Measurements from ENCODE around the gene THBS1.
A peak's percentile ranks its signal among the peaks of the same experiment; 100 is the strongest.

THBS1 gene

DNA sequence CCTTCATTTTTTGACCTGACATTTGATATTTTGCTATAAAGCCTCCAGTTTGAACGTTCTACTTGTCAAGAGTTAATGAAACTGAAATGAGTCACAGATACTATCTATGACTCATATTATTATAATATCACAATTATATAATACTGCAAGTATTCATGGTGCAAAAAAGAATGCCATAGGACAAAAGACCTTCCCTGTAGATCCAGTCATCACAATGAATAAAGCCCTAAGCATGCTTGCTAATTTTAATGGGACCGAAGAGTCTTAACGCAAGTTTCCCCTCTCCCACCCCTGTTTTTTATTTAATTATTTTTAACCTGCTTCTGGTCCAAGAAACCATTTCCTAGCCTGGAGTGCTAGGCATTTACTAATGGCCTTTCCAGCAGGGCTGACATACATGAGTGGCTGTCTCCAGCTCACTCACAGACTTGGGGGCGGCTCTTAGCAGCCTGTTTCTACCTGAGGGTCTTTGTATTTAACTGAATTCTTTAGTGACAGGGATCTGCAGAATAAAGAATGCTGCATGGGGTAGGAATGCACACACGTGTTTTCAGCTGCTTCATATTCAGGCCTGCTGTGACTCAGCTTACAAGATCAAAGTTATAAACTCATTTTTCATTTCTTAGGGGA, 61.2 kb downstream of the THBS1 start:
- POLR2A ChIA-PET (ENCODE audit: low non-redundant PET): no interaction called here
- TF ChIP-seq, protein P1, sequence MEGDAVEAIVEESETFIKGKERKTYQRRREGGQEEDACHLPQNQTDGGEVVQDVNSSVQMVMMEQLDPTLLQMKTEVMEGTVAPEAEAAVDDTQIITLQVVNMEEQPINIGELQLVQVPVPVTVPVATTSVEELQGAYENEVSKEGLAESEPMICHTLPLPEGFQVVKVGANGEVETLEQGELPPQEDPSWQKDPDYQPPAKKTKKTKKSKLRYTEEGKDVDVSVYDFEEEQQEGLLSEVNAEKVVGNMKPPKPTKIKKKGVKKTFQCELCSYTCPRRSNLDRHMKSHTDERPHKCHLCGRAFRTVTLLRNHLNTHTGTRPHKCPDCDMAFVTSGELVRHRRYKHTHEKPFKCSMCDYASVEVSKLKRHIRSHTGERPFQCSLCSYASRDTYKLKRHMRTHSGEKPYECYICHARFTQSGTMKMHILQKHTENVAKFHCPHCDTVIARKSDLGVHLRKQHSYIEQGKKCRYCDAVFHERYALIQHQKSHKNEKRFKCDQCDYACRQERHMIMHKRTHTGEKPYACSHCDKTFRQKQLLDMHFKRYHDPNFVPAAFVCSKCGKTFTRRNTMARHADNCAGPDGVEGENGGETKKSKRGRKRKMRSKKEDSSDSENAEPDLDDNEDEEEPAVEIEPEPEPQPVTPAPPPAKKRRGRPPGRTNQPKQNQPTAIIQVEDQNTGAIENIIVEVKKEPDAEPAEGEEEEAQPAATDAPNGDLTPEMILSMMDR (conservative IDR thresholded peaks at IDR 0.05; ENCODE audit: low read depth): no peak
- CTCF ChIA-PET: interaction anchor here (0.6 to 1.0 kb wide), 2 partner anchors 31 to 237 kb away, joined by 4 read pairs; no protein-coding TSS in a partner anchor
- DNase-seq (ENCODE audit: low spot score): peak; percentile 79
- no peak overlapping the region for H3K27ac ChIP-seq

- ChIA-PET CTCF (no interaction called here), POLR2A (ENCODE audit: low non-redundant PET) (no interaction called here)
- TF ChIP-seq, protein P1 (conservative IDR thresholded peaks at IDR 0.05; ENCODE audit: low read depth): no peak
- no peak for DNase-seq (ENCODE audit: low spot score)
- no peak overlapping the region for H3K27ac ChIP-seq
Observed at GRCh38 chr15:39643727-39644126, 62.8 kb downstream of the THBS1 start.

- DNase-seq (ENCODE audit: low spot score): no peak
- ChIA-PET CTCF (interaction anchor here (0.5 kb wide), 1 partner anchor 230 kb away, joined by 3 read pairs; no protein-coding TSS in a partner anchor), POLR2A (ENCODE audit: low non-redundant PET) (no interaction called here)
- no peak overlapping the region for H3K27ac ChIP-seq
- TF ChIP-seq, protein P1 (conservative IDR thresholded peaks at IDR 0.05; ENCODE audit: low read depth): no peak
Observed at GRCh38 chr15:39644136-39644535, 63.3 kb downstream of the THBS1 start.

GRCh38 chr15:39645138-39645975, 64.5 kb downstream of the THBS1 start:
- TF ChIP-seq, protein P1 (conservative IDR thresholded peaks at IDR 0.05; ENCODE audit: low read depth): no peak
- peak overlapping the region; percentile 2; the same call in 1 of the 2 replicates for H3K27ac ChIP-seq
- CTCF ChIA-PET: interaction anchor here (0.7 to 1.1 kb wide), 2 partner anchors 111 to 137 kb away, joined by 4 read pairs; no protein-coding TSS in a partner anchor
- POLR2A ChIA-PET (ENCODE audit: low non-redundant PET): no interaction called here
- DNase-seq (ENCODE audit: low spot score): no peak

GRCh38 chr15:39645976-39646257, 65.0 kb downstream of the THBS1 start:
- POLR2A ChIA-PET (ENCODE audit: low non-redundant PET): no interaction called here
- TF ChIP-seq, protein P1 (conservative IDR thresholded peaks at IDR 0.05; ENCODE audit: low read depth): no peak
- H3K27ac ChIP-seq: peak overlapping the region; percentile 2; the same call in 1 of the 2 replicates
- CTCF ChIA-PET: interaction anchor here (0.7 to 1.1 kb wide), 2 partner anchors 111 to 138 kb away, joined by 4 read pairs; no protein-coding TSS in a partner anchor
- DNase-seq (ENCODE audit: low spot score): no peak

- H3K27ac ChIP-seq: no peak overlapping the region
- ChIA-PET CTCF (no interaction called here), POLR2A (ENCODE audit: low non-redundant PET) (no interaction called here)
- DNase-seq (ENCODE audit: low spot score): no peak
- TF ChIP-seq, protein P1 (conservative IDR thresholded peaks at IDR 0.05; ENCODE audit: low read depth): no peak
Observed at GRCh38 chr15:39646425-39646824, 65.5 kb downstream of the THBS1 start.

All from RWPE1 (cell line).